Inflammatory macrophage treated with lipopolysaccharide for 4 hours (primary cell): ENCODE measurements around the gene SESTD1.
"Not testable (repeated sequence)": the region's sequence is repeated elsewhere in the genome, so short reads cannot be mapped to it uniquely, and the experiment has no call there.

Experiments
- DNase-seq: peaks from one replicate; pipeline ENCODE4 v3.0.0-alpha.2; 2020

The SESTD1 gene

GRCh38 chr2:179096090-179096489 is 168.5 kb downstream of the SESTD1 start:
- DNase-seq: no peak

- DNase-seq: not testable (repeated sequence)
Observed at GRCh38 chr2:179092912-179093311, 171.7 kb downstream of the SESTD1 start.

GRCh38 chr2:179082697-179083096 is 181.9 kb downstream of the SESTD1 start:
- no peak for DNase-seq

- DNase-seq: no peak
Observed at GRCh38 chr2:179081954-179082353, 182.7 kb downstream of the SESTD1 start.

GRCh38 chr2:179072527-179072926 is 192.1 kb downstream of the SESTD1 start:
- DNase-seq: no peak

GRCh38 chr2:179071810-179072355 is 192.7 kb downstream of the SESTD1 start:
- no peak for DNase-seq

- no peak for DNase-seq
Observed at GRCh38 chr2:179070895-179071294, 193.7 kb downstream of the SESTD1 start.

GRCh38 chr2:179069685-179070084 is 194.9 kb downstream of the SESTD1 start:
- DNase-seq: no peak

- no peak for DNase-seq
Observed at GRCh38 chr2:179068991-179069643, 195.5 kb downstream of the SESTD1 start.

- no peak for DNase-seq
Observed at GRCh38 chr2:179059026-179059700, 205.5 kb downstream of the SESTD1 start.

- DNase-seq: no peak
Observed at GRCh38 chr2:179057737-179058136, 206.9 kb downstream of the SESTD1 start.

GRCh38 chr2:179053568-179053967 is 211.1 kb downstream of the SESTD1 start:
- not testable (repeated sequence) for DNase-seq
